DOHH2 (cell line): Measurements from ENCODE around the gene HOTAIR.

Source experiments
- EZH2phosphoT487 ChIP-seq: fragments of 200-600 bp; sonication (generic); IDR thresholded peaks from 2 replicates; pipeline ENCODE4 v1.6.1; 2017; ENCODE audit warnings: borderline replicate concordance, mild to moderate bottlenecking, antibody characterized with exemption, low read length, moderate library complexity, mixed read lengths
- TF ChIP-seq, protein P1 (sequence below): fragments of 200-600 bp; sonication (generic); IDR thresholded peaks from one replicate; pipeline ENCODE4 v1.5.1; 2014; ENCODE audit warnings: antibody characterized with exemption, mild to moderate bottlenecking, low read depth, low read length; ENCODE audit not compliant: poor library complexity, severe bottlenecking

DNA sequence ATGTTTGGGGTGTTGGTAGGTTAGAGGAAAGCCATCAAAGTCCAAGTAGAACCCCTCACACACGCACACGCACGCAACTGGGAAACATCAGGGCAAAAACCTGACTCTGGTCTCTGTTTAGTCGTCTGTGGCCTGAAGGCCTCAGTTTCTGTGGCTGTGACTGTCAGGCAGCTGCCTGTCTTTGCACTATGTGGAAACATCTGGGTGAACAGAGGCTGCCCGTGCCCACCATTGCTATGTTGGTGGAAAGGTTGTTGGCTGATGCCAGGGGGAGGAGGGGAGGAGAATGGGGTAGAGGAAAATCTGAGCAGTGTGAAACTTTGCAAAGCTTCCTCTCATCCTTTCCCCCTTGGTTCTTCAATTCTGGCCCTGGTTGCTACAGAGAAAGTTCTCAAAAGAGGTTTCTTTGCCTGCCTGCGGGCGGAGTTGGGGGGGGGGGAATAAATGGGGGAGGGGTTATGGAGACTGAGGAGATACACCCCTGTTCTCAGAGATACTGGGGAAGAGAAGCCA, 17.7 kb upstream of the HOTAIR start:
- TF ChIP-seq, protein P1, sequence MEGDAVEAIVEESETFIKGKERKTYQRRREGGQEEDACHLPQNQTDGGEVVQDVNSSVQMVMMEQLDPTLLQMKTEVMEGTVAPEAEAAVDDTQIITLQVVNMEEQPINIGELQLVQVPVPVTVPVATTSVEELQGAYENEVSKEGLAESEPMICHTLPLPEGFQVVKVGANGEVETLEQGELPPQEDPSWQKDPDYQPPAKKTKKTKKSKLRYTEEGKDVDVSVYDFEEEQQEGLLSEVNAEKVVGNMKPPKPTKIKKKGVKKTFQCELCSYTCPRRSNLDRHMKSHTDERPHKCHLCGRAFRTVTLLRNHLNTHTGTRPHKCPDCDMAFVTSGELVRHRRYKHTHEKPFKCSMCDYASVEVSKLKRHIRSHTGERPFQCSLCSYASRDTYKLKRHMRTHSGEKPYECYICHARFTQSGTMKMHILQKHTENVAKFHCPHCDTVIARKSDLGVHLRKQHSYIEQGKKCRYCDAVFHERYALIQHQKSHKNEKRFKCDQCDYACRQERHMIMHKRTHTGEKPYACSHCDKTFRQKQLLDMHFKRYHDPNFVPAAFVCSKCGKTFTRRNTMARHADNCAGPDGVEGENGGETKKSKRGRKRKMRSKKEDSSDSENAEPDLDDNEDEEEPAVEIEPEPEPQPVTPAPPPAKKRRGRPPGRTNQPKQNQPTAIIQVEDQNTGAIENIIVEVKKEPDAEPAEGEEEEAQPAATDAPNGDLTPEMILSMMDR: no peak
- TF ChIP-seq EZH2phosphoT487: no peak; the same call in 1 of the 2 replicates
